Fibroblast of skin of left biceps (primary cell): ENCODE measurements around the gene ADGRB3.

Source experiments
- DNase-seq, 2 experiments: peaks; one replicate each; pipeline ENCODE4 v3.0.0-alpha.2; 2013; ENCODE audit warnings: low read depth in 2 of 2

Gene ADGRB3

DNA sequence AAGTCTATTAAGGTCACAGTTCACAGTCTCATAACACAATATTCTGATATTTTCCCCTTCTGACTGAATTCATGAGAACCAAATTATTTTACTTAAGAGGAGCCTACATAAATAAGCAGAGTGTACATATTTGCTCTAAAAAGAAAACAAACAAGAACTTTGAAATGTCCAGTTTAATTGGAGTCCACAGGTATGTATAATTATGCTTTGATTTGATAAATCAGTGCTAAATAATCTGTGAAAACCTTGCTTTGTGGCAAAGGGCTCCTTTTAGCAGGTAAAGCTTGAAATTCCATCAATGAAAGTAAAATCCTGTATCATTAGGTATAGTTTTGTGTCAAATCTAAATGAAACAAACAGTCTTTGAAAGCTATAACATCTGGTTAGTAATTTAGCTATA is 69.4 kb downstream of the ADGRB3 start:
- DNase-seq: no peak

- DNase-seq: no peak
Measured at GRCh38 chr6:68709091-68709490, 74.0 kb downstream of the ADGRB3 start.

DNA sequence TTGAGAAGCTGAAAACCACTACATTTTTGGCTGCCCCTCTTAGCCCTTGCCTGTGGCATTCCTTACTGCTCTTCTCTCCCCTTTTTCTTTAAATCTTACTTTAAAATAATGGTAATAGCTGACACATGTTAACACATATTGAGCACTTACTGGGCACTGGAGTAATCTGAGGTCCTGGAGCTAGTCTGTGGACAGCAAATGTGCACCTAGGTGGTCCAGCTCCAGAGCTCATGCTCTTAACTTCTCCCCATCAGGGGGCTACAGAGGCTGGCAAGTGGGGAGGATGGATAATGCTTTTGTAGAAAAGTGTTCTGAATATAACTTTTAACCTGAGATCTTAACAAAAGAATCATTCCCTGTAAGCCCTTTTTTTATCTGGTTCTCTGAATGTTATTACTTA is 74.8 kb downstream of the ADGRB3 start:
- no peak for DNase-seq

GRCh38 chr6:68710496-68710895 is 75.4 kb downstream of the ADGRB3 start:
- DNase-seq: no peak

DNA sequence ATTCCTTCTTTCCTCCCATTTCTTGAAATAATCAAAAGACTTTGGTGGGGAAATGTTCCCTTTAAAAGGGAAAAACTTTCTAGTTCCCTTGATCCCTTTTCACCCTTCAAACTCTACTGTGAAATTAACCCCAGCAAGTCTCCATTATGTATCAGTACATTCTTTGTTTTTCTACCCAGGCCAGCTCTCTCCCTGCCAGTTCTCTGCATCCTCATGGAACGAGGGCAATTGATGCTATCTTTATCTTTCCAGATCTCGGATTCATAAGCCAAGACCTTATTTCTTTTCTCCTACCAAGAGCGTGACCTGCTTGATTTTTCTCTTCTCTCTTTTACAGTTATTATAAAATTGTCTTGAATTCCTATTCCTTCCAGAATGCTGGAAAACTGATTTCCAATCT is 75.8 kb downstream of the ADGRB3 start:
- DNase-seq: no peak

DNA sequence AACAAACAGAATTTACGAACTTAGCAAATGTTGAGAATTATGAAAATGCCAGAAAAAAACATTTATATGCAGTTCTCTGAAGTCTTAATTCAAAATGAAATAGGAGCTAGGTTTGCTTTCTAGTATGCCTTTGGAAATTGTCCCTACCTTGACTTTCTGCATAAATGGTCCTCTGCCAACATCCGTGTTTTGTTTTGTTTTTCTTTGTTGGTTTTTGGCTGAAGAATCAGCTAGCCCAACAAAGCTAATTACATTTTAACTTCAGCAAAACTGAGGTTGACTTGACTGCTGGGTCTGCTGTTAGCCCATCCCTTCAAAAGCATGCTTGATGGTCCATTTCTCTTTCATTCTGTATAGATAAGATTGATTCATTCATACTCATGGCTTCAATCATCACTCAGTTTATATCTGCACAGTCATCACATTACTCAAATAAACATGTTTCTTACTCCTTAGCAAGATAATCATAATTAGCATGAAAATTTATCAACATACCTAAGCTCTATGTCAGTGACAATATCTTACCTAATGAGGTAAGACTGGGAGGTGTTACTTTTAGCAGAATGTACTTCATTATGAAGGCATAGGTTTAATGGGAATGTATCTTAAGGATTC is 76.4 kb downstream of the ADGRB3 start:
- DNase-seq: no peak

GRCh38 chr6:68716620-68717019 is 81.5 kb downstream of the ADGRB3 start:
- DNase-seq: no peak

- peak; percentile 79 to 85 for DNase-seq
Measured at GRCh38 chr6:68718385-68719073, 83.4 kb downstream of the ADGRB3 start.

GRCh38 chr6:68719761-68720160 is 84.7 kb downstream of the ADGRB3 start:
- no peak for DNase-seq

DNA sequence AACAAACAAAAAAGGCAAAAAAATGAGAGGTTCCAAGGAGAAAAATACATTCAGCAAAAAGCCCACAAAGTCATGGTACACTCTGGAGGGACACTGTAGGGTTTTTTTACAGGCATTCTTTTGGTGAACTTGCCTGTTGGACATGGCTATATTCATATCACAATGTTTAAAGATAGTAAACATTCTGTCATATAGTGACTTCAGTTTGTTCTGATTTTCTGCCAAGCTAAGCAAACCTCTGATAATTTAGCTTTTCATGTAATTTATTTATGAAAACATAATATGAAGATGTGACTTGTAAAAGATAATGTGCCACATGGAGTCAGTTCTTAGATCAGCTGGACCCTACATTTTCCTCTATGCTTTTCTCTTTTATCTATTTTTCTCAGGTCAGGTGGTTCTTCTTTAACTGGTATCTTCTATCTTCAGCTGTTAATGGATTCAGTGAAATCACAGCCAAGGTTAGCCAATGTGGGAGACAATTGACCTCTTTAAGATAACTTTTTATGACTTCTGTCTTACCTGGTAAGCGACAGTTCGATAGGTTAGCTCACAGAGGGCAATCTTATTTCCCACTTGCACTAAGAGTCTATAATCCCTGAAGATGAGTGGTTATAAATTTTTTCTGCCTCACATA is 87.9 kb downstream of the ADGRB3 start:
- DNase-seq: no peak

- no peak for DNase-seq
Measured at GRCh38 chr6:68724060-68724459, 89.0 kb downstream of the ADGRB3 start.

- DNase-seq: no peak
Measured at GRCh38 chr6:68726337-68726736, 91.3 kb downstream of the ADGRB3 start.

DNA sequence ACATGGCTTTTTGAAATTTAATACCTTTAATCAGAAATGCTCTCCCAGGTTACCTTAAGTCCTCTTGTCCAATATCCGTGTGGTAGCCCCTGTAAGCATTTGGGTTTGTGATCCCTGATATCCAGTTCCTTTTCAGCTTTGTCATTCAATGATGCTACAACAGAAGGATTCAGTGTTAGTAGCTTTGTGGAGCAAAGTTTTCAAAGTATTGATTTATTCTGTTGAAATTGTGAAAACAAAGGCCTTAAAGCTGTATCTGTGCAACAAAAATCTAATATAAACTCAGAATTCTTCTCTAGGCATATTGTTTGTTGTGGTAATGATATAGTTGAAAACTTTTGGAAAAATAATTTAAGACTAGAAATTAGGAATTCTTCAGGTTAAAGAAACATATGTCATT is 91.9 kb downstream of the ADGRB3 start:
- DNase-seq: no peak

GRCh38 chr6:68727699-68728098 is 92.6 kb downstream of the ADGRB3 start:
- no peak for DNase-seq

DNA sequence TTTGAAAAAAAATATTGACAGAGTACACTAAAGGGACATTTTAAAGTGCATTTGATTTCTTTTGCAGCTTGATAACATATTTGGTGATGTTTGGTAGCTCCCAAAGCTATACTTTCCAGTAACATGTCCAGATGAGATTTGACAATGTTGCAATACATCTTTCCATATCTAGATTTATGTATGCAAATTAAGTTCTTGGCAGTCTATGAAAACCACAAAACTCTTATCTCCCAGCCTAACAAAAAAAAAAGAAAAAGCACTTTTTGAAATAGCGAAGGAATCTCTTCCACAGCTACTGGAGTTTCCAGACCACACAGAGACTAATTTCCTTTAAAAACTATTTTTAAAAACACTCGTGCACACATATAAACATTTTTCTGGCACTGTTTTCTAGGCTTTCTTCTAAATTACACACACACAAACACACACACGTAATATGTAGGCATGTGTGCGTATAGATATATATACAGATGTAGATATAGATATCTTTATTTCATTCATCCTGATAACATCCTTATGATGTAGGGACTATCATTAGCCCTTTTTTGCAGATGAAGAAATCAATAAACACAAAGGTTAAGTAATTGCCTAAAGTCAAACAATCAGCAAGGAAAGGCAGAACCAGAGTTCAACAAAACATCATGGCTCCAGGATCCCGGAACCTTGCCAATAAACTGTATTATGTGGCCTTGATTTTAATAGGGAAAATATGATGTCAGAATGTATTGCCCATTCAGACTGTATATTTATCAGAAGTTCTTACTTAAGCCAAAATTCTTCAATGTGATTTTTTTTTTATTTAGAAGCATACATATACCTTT is 93.3 kb downstream of the ADGRB3 start:
- peak; percentile 13 to 38 for DNase-seq

- DNase-seq: no peak
Measured at GRCh38 chr6:68729377-68729903, 94.4 kb downstream of the ADGRB3 start.

DNA sequence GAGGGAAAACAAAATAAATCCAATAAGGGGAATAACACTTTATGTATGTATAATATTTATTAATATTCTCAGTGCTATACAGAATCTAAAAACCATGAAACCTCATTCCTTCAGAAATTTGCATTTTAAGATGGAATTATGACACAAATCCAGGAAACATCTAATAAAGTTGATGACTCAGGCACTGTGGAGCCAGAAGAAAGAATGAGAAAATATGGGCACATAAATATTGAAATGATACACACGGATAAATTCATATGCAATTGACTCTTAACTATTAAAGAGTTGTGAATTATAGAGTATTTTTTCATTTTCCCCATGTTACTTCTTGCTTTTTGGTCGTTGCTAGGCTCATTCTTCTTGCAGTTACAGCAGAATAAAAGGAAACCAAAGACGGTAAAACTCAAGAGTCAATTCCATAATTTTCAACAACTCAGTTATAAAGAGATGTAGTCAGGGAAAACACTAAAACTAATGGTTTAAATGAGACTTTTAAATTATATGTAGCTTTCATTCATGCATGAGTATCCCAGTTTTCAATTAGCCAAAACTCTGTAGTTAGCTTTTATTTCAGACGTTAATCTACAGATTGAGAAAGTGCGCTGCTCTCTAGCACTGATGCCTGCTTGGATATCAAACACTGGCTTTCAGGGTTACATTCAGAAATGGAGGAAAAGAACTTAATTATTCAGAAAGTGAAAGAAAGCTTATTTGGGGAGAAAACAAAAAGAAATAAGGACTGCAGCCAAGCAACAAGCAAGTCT is 95.4 kb downstream of the ADGRB3 start:
- no peak for DNase-seq

- no peak for DNase-seq
Measured at GRCh38 chr6:68732423-68732822, 97.3 kb downstream of the ADGRB3 start.

DNA sequence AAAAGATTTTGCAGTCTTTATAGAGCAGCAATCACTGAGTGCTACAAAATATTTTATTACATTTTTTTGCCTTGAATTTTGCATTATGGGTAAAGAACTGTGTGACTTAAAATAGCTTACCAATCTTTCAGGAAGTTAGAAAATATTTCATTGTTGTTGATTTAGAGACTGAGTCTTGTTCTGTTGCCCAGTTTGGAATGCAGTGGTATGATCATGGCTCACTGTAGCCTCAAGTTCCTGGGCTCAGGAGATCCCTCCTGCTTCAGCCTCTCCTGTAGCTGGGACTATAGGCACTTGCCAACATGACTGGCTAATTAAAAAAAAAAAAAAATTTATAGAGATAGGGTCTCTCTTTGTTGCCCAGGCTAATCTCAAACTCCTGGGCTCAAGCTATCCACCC is 100.8 kb downstream of the ADGRB3 start:
- DNase-seq: no peak

- no peak for DNase-seq
Measured at GRCh38 chr6:68737061-68737460, 102.0 kb downstream of the ADGRB3 start.

DNA sequence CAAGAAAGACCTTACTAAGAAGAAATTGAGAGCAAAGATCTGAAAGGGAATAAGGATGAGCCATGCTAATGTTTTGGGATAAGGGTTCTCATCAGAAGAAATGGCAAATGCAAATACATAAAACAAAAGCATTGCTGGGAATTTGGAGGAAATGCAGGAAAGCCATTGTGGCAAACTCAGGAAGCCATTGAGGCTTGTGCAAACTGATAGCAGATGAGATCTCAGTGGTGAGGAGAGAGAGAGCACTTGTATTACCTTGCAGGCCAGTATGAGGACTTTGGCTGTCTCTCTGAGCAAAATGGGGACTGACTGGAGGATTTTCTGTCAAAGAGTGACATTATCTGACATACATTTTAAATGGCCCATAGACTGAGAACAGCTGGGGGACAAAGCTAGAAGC is 103.0 kb downstream of the ADGRB3 start:
- no peak for DNase-seq
